ENCODE measurements around the gene CAST. TPM values are rescaled to one million over a fixed set of nuclear protein-coding genes. Genes with fewer than 3 reads are reported as not detected.

The CAST gene
- total RNA-seq, 2 donors from 2014 or later, result 278 to 312 TPM

GRCh38 chr5:96641368-96642280 is 20.6 kb upstream of the CAST start:
- DNase-seq (ENCODE audit: low spot score), result no peak
- intact Hi-C loops (cut with DNase I), result no loop called here

GRCh38 chr5:96642281-96642640 is 19.9 kb upstream of the CAST start:
- intact Hi-C loops (cut with DNase I), result no loop called here
- DNase-seq (ENCODE audit: low spot score), result no peak

GRCh38 chr5:96645091-96645490 is 17.1 kb upstream of the CAST start:
- intact Hi-C loops (cut with DNase I), result no loop called here
- no peak for DNase-seq (ENCODE audit: low spot score)

GRCh38 chr5:96648023-96648422 is 14.2 kb upstream of the CAST start:
- DNase-seq (ENCODE audit: low spot score), result no peak
- intact Hi-C loops (cut with DNase I), result no loop called here

- intact Hi-C loops (cut with DNase I), result no loop called here
- no peak for DNase-seq (ENCODE audit: low spot score)
Measured at GRCh38 chr5:96648593-96648992, 13.6 kb upstream of the CAST start.

GRCh38 chr5:96649251-96649662 is 12.9 kb upstream of the CAST start:
- DNase-seq (ENCODE audit: low spot score), result no peak
- intact Hi-C loops (cut with DNase I), result no loop called here

GRCh38 chr5:96649681-96650540 is 12.3 kb upstream of the CAST start:
- intact Hi-C loops (cut with DNase I), result no loop called here
- DNase-seq (ENCODE audit: low spot score), result no peak

- intact Hi-C loops (cut with DNase I), result no loop called here
- no peak for DNase-seq (ENCODE audit: low spot score)
Measured at GRCh38 chr5:96651047-96651446, 11.1 kb upstream of the CAST start.

GRCh38 chr5:96651948-96652753 is 10.0 kb upstream of the CAST start:
- DNase-seq (ENCODE audit: low spot score), result no peak
- intact Hi-C loops (cut with DNase I), result no loop called here

GRCh38 chr5:96652769-96653454 is 9.3 kb upstream of the CAST start:
- intact Hi-C loops (cut with DNase I), result no loop called here
- no peak for DNase-seq (ENCODE audit: low spot score)

- no peak for DNase-seq (ENCODE audit: low spot score)
- intact Hi-C loops (cut with DNase I), result no loop called here
Measured at GRCh38 chr5:96654209-96654608, 8.0 kb upstream of the CAST start.

GRCh38 chr5:96655085-96655484 is 7.1 kb upstream of the CAST start:
- DNase-seq (ENCODE audit: low spot score), result no peak
- intact Hi-C loops (cut with DNase I), result no loop called here

GRCh38 chr5:96655506-96655905 is 6.7 kb upstream of the CAST start:
- intact Hi-C loops (cut with DNase I), result no loop called here

GRCh38 chr5:96657068-96657467 is 5.1 kb upstream of the CAST start:
- no peak for DNase-seq (ENCODE audit: low spot score)
- intact Hi-C loops (cut with DNase I), result no loop called here

More at GRCh38 chr5:96655506-96655905, 6.7 kb upstream of the CAST start:
- DNase-seq (ENCODE audit: low spot score), result no peak

- DNase-seq (ENCODE audit: low spot score), result no peak
- intact Hi-C loops (cut with DNase I), result no loop called here
Measured at GRCh38 chr5:96658272-96658671, 3.9 kb upstream of the CAST start.

- intact Hi-C loops (cut with DNase I), result no loop called here
- no peak for DNase-seq (ENCODE audit: low spot score)
Measured at GRCh38 chr5:96659170-96659569, 3.0 kb upstream of the CAST start.

- intact Hi-C loops (cut with DNase I), result no loop called here
- DNase-seq (ENCODE audit: low spot score), result no peak
Measured at GRCh38 chr5:96660971-96661854, 963 bp upstream of the CAST start.
